Lower leg skin (tissue), 4 donors: Measurements from ENCODE around the gene MYORG. TPM values are rescaled to one million over a fixed set of nuclear protein-coding genes. Genes with fewer than 3 reads are reported as not detected.

ENCODE experiments used
- DNase-seq, 2 donors: peaks; one replicate each; pipeline ENCODE4 v3.0.0-alpha.2; 2019; ENCODE audit warnings: low spot score in 2 of 2
- H3K4me3 ChIP-seq: fragments of 200-600 bp; sonication (generic); 2 replicates; pipeline ENCODE4 v1.5.1; 2017; ENCODE audit warnings: mild to moderate bottlenecking, low read depth; ENCODE audit not compliant: poor library complexity, severe bottlenecking
- CTCF ChIP-seq, 3 donors: fragments of 450-650 bp; IDR thresholded peaks; one replicate each; pipeline ENCODE4 v1.5.1; 2016; ENCODE audit warnings: antibody characterized with exemption in 3 of 3, mild to moderate bottlenecking in 3 of 3, moderate library complexity in 2 of 3
- POLR2A ChIP-seq, 2 donors: fragments of 450-650 bp; IDR thresholded peaks; one replicate each; pipeline ENCODE4 v1.6.1; 2016 to 2017; ENCODE audit warnings: antibody characterized with exemption in 2 of 2, mild to moderate bottlenecking in 1 of 2, moderate library complexity in 1 of 2
- WGBS, 2 donors: methylation state at CpG; one replicate each; pipeline ENCODE4 v1.1.5; 2018; 5-methylcytosine and 5-hydroxymethylcytosine counted together
- intact Hi-C: fragments of 100-400 bp; cut with DNase I; formaldehyde crosslinking; loops from one replicate; pipeline ENCODE4 v1.15.0; 2023; ENCODE audit warnings: low total_unique reads
- total RNA-seq, 4 donors: library from RNA; depleted of rRNA; stranded (reverse); fragments of >200 nt; gene quantifications; one replicate each; pipeline ENCODE4 v1.1.0, GENCODE V29; 2016

The MYORG gene
- total RNA-seq, 4 donors from 2014 or later, result 4.3 to 13.6 (median 6.1) TPM

- intact Hi-C loops, result no loop called here
Observed at GRCh38 chr9:34392511-34392910, 15.8 kb upstream of the MYORG start.

GRCh38 chr9:34387239-34387638, 10.5 kb upstream of the MYORG start:
- 85 to 86% methylated on average over 4 of the region's 4 CpGs for WGBS, 2 donors
- intact Hi-C loops, result no loop called here
- no peak overlapping the region for H3K4me3 ChIP-seq
- peak in 1 of 2 donors; percentile 39 for DNase-seq
- TF ChIP-seq CTCF (IDR thresholded peaks at IDR 0.05) (no peak), POLR2A (IDR thresholded peaks at IDR 0.05) (no peak)

More at GRCh38 chr9:34392511-34392910, 15.8 kb upstream of the MYORG start:
- 48 to 50% methylated on average over 1 of the region's 1 CpG for WGBS, 2 donors
- TF ChIP-seq POLR2A (IDR thresholded peaks at IDR 0.05) (no peak), CTCF (IDR thresholded peaks at IDR 0.05) (no peak)
- no peak for DNase-seq
- no peak overlapping the region for H3K4me3 ChIP-seq

- TF ChIP-seq POLR2A (IDR thresholded peaks at IDR 0.05) (no peak), CTCF (IDR thresholded peaks at IDR 0.05) (no peak)
- 85 to 92% methylated on average over 3 of the region's 3 CpGs for WGBS, 2 donors
- DNase-seq, result peak in 1 of 2 donors; percentile 73
- intact Hi-C loops, result no loop called here
- H3K4me3 ChIP-seq, result no peak overlapping the region
Observed at GRCh38 chr9:34386656-34387055, 10.0 kb upstream of the MYORG start.

- TF ChIP-seq POLR2A (IDR thresholded peaks at IDR 0.05) (no peak), CTCF (IDR thresholded peaks at IDR 0.05) (no peak)
- 88 to 99% methylated on average over 6 of the region's 6 CpGs for WGBS, 2 donors
- no peak overlapping the region for H3K4me3 ChIP-seq
- peak in 1 of 2 donors; percentile 60 for DNase-seq
- intact Hi-C loops, result no loop called here
Observed at GRCh38 chr9:34385561-34386230, 9.0 kb upstream of the MYORG start.

- no peak overlapping the region for H3K4me3 ChIP-seq
- DNase-seq, result no peak
- intact Hi-C loops, result no loop called here
- 74 to 81% methylated on average over 7 of the region's 7 CpGs for WGBS, 2 donors
- no peak for TF ChIP-seq CTCF (IDR thresholded peaks at IDR 0.05)
- no peak for TF ChIP-seq POLR2A (IDR thresholded peaks at IDR 0.05)
Observed at GRCh38 chr9:34384368-34385165, 7.9 kb upstream of the MYORG start.
